Hepatocyte (in vitro differentiated cells): ENCODE measurements around the gene GLP1R. TPM values are rescaled to one million over a fixed set of nuclear protein-coding genes. Genes with fewer than 3 reads are reported as not detected.

ENCODE experiments used
- DNase-seq: peaks from one replicate; pipeline ENCODE4 v3.0.0-alpha.2; 2016; ENCODE audit warnings: low spot score
- H2AFZ ChIP-seq: fragments of 200-600 bp; sonication (generic); 2 replicates; pipeline ENCODE4 v1.6.0; 2016; ENCODE audit warnings: antibody characterized with exemption, mild to moderate bottlenecking
- H3K27ac ChIP-seq: fragments of 200-600 bp; sonication (generic); 2 replicates; pipeline ENCODE4 v1.5.1; 2016; ENCODE audit warnings: mild to moderate bottlenecking
- H3K27me3 ChIP-seq: fragments of 200-600 bp; sonication (generic); 2 replicates; pipeline ENCODE4 v1.6.1; 2016
- H3K36me3 ChIP-seq: fragments of 200-600 bp; sonication (generic); replicated peaks from 2 replicates; pipeline ENCODE4 v1.5.1; 2016; ENCODE audit warnings: low read depth; ENCODE audit not compliant: insufficient read depth
- H3K4me1 ChIP-seq: fragments of 200-600 bp; sonication (generic); 2 replicates; pipeline ENCODE4 v1.5.1; 2016; ENCODE audit warnings: mild to moderate bottlenecking, moderate library complexity; ENCODE audit not compliant: insufficient read depth
- H3K4me2 ChIP-seq: fragments of 200-600 bp; sonication (generic); 2 replicates; pipeline ENCODE4 v1.6.0; 2016
- H3K4me3 ChIP-seq: fragments of 200-600 bp; sonication (generic); 2 replicates; pipeline ENCODE4 v1.5.1; 2016; ENCODE audit warnings: mild to moderate bottlenecking
- H3K79me2 ChIP-seq: fragments of 200-600 bp; sonication (generic); 2 replicates; pipeline ENCODE4 v1.6.0; 2017; ENCODE audit warnings: mild to moderate bottlenecking
- H3K9me2 ChIP-seq: fragments of 200-600 bp; sonication (generic); replicated peaks from 2 replicates; pipeline ENCODE4 v1.6.0; 2017; ENCODE audit warnings: mild to moderate bottlenecking; ENCODE audit not compliant: insufficient read depth
- H3K9me3 ChIP-seq: fragments of 200-600 bp; sonication (generic); 2 replicates; pipeline ENCODE4 v1.5.1; 2016; ENCODE audit warnings: low read depth, mild to moderate bottlenecking
- H4K20me1 ChIP-seq: fragments of 200-600 bp; sonication (generic); 2 replicates; pipeline ENCODE4 v1.6.0; 2016; ENCODE audit warnings: mild to moderate bottlenecking; ENCODE audit not compliant: insufficient read depth, poor library complexity, severe bottlenecking
- CTCF ChIP-seq: fragments of 200-600 bp; sonication (generic); IDR thresholded peaks from 2 replicates; pipeline ENCODE4 v1.5.1; 2016; ENCODE audit warnings: antibody characterized with exemption, mild to moderate bottlenecking; ENCODE audit not compliant: poor library complexity
- EZH2 ChIP-seq: fragments of 200-600 bp; sonication (generic); IDR thresholded peaks from 2 replicates; pipeline ENCODE4 v1.6.1; 2016; ENCODE audit warnings: antibody characterized with exemption, mild to moderate bottlenecking, borderline replicate concordance
- EZH2phosphoT487 ChIP-seq: fragments of 200-600 bp; sonication (generic); IDR thresholded peaks from one replicate; pipeline ENCODE4 v1.6.1; 2018; ENCODE audit warnings: antibody characterized with exemption, mild to moderate bottlenecking, low read depth, moderate library complexity; ENCODE audit not compliant: unreplicated experiment, severe bottlenecking
- WGBS: methylation state at CpG from one replicate; pipeline ENCODE4 v1.1.6; 2016; ENCODE audit warnings: low lambda C conversion rate; ENCODE audit errors: missing lambda C conversion rate; 5-methylcytosine and 5-hydroxymethylcytosine counted together
- polyA plus RNA-seq: library from polyadenylated mRNA; unstranded; fragments of >200 nt; fragmentation: Nextera tagmentation; extraction: Ambion mirVana; gene quantifications from 2 replicates; pipeline ENCODE4 v1.2.1, GENCODE V29; 2016
- total RNA-seq: library from RNA; depleted of rRNA; stranded (reverse); fragments of >200 nt; gene quantifications from 2 replicates; pipeline ENCODE4 v1.2.3, GENCODE V29; 2014

GLP1R gene
- total and polyA plus RNA-seq, 2 experiments from 2014 or later = 0.30 TPM; not detected in 1

- Histone ChIP-seq H3K9me3 (no peaks in the 10 kb centered on the region), H4K20me1 (no peaks in the 10 kb centered on the region), H3K4me2 (no peak overlapping the region), H3K9me2 (no peaks in the 10 kb centered on the region), H3K79me2 (no peaks in the 10 kb centered on the region), H3K27me3 (no peaks in the 10 kb centered on the region), H3K4me3 (no peak overlapping the region), H2AFZ (no peak overlapping the region), H3K36me3 (no peaks in the 10 kb centered on the region), H3K4me1 (peaks cover 30% of the 10 kb centered on the region), H3K27ac (no peak overlapping the region)
- TF ChIP-seq EZH2phosphoT487 (no peak), CTCF (no peak), EZH2 (no peak)
- 56% methylated on average over 10 of the region's 10 CpGs for WGBS
- DNase-seq = no peak
Observed at GRCh38 chr6:39062014-39062740, 13.6 kb downstream of the GLP1R start.

- peak; percentile 43 for DNase-seq
- H3K27me3 ChIP-seq = peaks cover 4% of the 10 kb centered on the region
- no peaks in the 10 kb centered on the region for H3K79me2 ChIP-seq
- peak overlapping the region; percentile 61 for H3K27ac ChIP-seq
- no peaks in the 10 kb centered on the region for H3K9me2 ChIP-seq
- no peak overlapping the region for H2AFZ ChIP-seq
- H3K36me3 ChIP-seq = no peaks in the 10 kb centered on the region
- no peak overlapping the region for H3K4me3 ChIP-seq
- TF ChIP-seq EZH2 (no peak), CTCF (no peak), EZH2phosphoT487 (no peak)
- peaks cover 30% of the 10 kb centered on the region for H3K4me1 ChIP-seq
- H3K9me3 ChIP-seq = no peaks in the 10 kb centered on the region
- H4K20me1 ChIP-seq = no peaks in the 10 kb centered on the region
- no peak overlapping the region for H3K4me2 ChIP-seq
- 54% methylated on average over 1 of the region's 1 CpG for WGBS
Observed at GRCh38 chr6:39063526-39063925, 14.9 kb downstream of the GLP1R start.

- no peaks in the 10 kb centered on the region for H3K36me3 ChIP-seq
- no peak overlapping the region for H2AFZ ChIP-seq
- H3K4me1 ChIP-seq = peaks cover 30% of the 10 kb centered on the region
- peaks cover 4% of the 10 kb centered on the region for H3K27me3 ChIP-seq
- H3K27ac ChIP-seq = no peak overlapping the region
- no peaks in the 10 kb centered on the region for H4K20me1 ChIP-seq
- no peak overlapping the region for H3K4me3 ChIP-seq
- no peaks in the 10 kb centered on the region for H3K79me2 ChIP-seq
- H3K9me2 ChIP-seq = no peaks in the 10 kb centered on the region
- TF ChIP-seq EZH2phosphoT487 = no peak
- TF ChIP-seq EZH2 = no peak
- no peak for TF ChIP-seq CTCF
- no peak overlapping the region for H3K4me2 ChIP-seq
- H3K9me3 ChIP-seq = no peaks in the 10 kb centered on the region
- WGBS = 98% methylated on average over 8 of the region's 8 CpGs
- no peak for DNase-seq
Observed at GRCh38 chr6:39065561-39065960, 17.0 kb downstream of the GLP1R start.
